HG03460 (cell line): ENCODE measurements around the gene TANGO2.

Experiments used
- ATAC-seq: cut with Tn5 transposase; IDR thresholded peaks from one replicate; pipeline ENCODE4 v1.9.1; 2021; ENCODE audit not compliant: unreplicated experiment

Gene TANGO2

GRCh38 chr22:19982991-19983578, 37.8 kb upstream of the TANGO2 start:
- no peak for ATAC-seq

DNA sequence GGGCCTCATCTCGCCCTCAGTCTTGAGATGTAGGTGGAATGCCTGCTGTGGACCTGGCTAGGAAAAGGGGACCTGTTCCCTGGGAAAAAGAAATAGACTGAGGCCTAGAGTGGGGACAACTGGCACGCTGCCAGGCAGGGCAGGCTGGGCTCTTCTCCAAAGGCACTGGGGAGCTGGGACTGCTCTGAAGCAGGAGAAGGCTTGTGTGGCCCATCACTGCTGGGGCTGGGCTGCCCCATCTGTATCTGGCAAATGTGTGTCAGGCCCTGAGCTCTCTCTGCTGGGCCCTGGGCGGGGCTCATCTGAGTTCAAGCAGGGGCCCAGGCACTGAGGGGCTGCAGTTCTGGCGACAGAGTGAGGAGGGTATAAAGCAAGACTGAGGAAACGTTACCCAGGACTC, 37.2 kb upstream of the TANGO2 start:
- no peak for ATAC-seq

DNA sequence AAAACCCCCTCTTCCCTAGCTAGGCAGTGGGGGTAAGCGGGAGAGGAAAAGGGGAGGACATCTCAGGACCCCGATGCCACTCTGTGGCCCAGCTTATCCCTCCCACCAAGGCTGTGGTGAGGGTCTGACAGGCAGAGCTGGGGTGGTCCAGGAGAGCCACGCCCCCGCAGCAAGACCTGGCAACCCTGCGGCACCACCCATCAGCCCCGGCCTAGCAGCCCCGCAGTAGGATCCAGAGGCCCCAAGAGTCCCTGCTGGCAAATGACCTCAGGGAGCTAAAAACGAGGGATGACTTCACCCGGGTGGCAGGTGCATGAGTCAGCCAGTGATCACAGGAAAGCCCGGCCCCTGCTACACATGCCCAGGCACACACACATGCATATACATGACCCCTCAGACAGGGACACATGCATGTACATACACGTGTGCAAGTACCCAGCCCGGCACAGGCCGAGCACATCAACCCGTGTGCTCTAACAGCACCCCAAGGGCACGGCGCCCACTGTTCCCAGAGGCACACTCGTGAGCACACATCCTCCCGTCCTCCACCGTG, 36.6 kb upstream of the TANGO2 start:
- no peak for ATAC-seq

GRCh38 chr22:19984851-19985811, 35.8 kb upstream of the TANGO2 start:
- ATAC-seq = no peak

GRCh38 chr22:19986011-19986409, 34.9 kb upstream of the TANGO2 start:
- ATAC-seq = no peak

GRCh38 chr22:19986410-19987341, 34.2 kb upstream of the TANGO2 start:
- ATAC-seq = no peak

DNA sequence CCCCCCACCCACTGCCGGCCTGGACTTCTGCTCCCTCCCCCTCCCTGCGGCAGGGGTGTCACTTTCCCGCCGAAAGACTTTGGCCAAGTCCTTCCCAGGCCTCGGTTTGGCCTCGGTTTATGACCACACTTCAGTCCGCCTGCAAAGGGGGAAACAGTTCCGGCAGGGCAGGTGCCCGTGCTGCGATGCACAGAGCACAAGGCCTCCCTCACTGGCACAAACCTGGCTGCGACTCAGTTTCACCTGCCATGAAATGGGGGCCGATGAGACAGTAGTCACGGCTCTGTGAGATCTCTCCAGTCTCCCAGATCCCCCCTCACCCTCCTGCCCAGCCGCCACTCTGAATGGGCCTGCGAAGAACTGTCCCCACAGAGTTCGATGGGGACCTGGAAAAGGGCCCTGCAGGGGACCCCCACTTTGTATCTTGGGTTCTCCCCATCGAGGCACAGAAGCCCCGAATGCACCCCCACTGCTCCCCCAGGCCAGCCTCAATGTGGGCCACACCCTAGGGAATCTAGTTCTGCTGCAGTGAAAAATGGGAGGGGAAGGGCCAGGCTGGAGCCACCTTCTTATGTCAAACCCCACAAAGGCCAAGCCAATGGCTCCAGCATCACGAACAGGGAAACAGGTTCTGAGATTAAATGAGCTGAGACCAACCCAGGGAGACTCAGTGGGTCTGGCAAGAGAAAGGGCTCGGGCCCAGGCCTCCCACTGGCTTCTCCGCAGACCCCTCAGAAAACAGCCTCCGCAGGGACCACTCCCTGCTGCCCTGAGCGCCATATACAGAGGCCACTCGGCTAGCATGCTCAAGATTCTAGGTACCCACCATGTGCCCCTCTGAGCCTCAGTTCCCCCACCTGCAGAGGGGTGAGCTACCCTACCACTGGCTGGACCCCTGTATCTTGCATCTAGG, 33.3 kb upstream of the TANGO2 start:
- no peak for ATAC-seq

GRCh38 chr22:19988331-19988808, 32.5 kb upstream of the TANGO2 start:
- ATAC-seq = no peak

DNA sequence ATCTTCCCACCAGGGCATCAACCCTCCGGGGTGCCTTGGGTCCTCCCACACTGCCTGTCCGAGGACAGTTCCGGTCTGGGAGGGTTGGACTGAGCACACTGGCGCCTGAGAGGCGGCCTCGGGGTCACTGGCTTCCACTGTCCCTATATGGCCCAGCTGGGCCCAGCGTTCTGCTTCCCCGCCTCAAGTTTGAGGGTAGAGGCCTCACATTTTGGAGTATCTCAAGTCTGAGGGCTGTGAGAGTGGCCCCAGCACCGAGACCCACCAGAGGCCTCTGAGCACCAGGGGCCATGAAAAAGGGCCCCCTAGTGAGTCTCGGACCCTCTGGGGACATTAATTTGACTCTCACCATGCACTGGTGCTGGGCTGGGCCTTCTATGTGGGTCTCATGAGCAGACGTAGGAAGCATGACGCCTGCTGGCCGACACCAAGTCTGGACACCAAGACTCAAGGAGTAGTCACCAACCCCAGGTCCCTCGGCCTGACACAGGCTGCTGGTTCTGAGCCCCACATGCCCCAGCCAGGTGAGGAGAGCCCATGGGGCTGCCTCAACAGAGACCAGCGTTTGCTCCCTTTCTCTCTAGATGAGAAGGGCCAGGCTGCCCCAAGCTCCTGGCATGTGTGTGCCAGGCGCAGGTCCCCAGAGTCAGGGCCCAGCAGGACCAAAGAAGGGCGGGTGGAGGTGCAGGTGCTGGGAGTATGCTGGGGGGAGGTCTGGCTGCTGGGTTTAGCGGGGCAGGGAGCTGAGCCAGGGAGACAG, 31.8 kb upstream of the TANGO2 start:
- no peak for ATAC-seq

DNA sequence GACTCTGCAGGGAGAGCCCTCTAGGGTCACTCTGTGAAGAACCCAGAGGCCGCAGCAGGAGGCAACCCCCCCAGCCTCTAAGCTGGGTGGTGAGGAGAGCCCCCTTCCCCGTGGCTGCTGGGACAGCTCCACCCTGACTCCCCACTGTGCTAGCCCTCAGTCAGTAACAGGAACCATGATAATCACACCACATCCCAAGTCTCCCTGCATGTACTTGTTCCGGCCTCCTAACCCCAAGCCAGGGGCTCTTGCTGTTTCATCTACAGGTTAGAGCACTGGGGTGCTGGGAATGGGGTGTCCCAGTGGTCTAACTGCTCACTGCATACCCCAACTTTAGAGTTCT, 31.2 kb upstream of the TANGO2 start:
- no peak for ATAC-seq

- ATAC-seq = no peak
Measured at GRCh38 chr22:19990188-19990587, 30.7 kb upstream of the TANGO2 start.

GRCh38 chr22:19990609-19991394, 30.1 kb upstream of the TANGO2 start:
- ATAC-seq = no peak

- no peak for ATAC-seq
Measured at GRCh38 chr22:19991395-19991644, 29.6 kb upstream of the TANGO2 start.

DNA sequence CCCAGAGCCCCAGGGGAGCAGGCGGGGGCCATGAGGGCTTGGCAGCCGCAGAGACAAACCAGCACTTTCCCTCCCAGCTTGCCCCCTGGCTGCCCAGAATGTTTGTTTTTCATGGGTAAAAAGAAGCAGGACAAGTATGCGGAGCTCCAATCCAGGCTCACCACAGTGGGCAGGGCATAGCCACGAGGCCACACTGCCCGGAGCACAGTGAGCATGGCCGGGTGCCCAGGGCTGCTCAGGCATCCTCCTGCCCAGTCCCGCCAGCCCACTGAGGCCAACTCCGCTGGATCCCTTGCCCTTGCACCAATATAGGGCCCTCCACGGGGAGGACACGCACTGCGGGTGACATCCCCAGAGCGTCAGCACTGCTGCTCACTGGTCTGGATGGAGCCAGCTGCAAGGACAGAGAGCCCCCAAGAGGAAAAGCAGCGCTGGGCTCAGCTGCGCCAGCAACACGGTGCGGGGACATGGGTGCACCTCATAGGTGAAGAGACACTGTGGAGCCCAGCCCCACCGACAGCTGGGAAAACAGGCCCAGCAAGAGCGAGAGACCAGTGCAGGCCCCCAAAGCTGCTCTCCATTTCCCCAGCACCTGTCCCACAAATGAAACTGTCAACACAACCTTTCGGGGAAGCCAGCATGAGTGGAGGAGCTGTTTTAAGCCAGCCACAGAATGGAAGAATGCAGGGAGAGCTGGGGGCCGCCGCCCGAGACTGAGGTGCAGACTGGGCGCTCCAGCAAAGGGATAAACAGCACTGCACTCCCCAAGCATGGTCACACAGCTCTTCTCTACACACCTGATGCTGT, 29.1 kb upstream of the TANGO2 start:
- no peak for ATAC-seq

- ATAC-seq = no peak
Measured at GRCh38 chr22:19992481-19992911, 28.4 kb upstream of the TANGO2 start.

GRCh38 chr22:19992921-19993355, 28.0 kb upstream of the TANGO2 start:
- no peak for ATAC-seq

DNA sequence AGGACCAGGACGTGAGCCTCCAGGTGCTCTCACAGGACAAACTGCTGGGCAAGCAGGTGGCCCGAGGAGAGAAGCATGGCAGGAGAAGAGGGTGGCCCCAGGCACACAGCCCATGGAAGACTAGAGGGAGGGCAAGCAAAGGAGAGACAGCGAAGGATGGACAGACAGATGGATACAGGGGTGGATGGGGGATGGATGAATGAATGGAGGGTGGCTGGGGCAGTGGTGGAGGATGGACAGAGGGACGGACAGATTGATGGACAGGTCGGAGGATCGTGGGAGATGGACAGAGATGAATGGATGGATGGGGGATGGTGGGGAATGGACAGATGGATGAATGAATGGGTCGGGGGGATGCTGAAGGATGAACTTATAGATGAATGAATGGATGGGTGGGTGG, 27.0 kb upstream of the TANGO2 start:
- no peak for ATAC-seq
